ENCODE results near the gene PNLIPRP2.

The PNLIPRP2 gene

DNA sequence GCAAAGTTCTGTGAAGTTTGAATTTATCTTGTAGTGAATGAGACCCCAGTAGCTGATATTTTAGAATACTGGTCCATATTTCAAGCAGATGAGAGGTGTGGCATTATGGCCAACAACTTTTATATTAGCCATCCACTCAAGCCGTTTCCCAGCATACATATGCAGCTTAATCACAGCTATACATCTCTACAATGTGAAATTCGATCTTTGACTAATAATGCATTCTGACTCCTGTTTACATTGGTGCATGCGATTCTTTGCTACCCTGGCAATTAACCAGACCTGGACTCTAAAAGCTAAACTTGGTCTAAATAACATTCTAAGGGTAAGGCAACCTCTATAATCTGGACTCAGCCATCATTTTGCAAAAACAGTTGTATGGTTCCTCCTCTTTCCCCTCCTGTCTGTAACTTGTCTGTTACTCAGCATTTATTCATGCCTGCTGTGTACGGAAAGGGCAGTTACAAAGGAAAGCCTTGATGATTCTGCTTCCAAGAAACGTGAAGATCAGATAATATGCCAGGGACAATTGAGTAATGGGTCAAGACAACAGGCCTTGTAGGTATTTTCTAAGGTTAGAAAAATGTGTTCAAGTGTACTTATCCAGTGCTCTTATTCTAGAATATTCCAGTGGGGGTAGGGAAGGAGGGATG, 50.6 kb downstream of the PNLIPRP2 start:
- DNase-seq: no peak
- intact Hi-C loops (cut with DNase I): no loop called here

GRCh38 chr10:116672891-116673290, 52.1 kb downstream of the PNLIPRP2 start:
- intact Hi-C loops (cut with DNase I): no loop called here
- DNase-seq: peak in 1 of 42 donors; percentile 6

DNA sequence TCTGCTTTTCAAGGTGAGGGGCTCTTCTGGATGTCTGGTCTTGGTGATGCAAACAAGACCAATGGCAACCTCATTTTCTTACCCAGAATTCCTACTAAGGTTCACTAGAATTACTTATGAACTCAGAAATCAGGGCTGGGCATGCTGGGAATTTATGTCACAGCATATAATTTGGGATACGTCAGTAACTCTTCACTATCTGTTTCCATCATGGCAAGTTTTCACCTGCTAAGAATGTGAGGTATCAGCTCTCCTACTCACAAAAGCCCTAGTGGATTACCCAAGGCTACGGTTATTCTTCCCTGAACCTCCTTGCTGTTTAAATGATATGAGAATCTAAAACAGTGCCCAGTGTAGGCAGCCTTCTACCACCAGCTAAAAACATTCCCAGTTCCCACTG, 53.1 kb downstream of the PNLIPRP2 start:
- intact Hi-C loops (cut with DNase I): no loop called here
- no peak for DNase-seq

GRCh38 chr10:116674901-116675423, 54.2 kb downstream of the PNLIPRP2 start:
- intact Hi-C loops (cut with DNase I): no loop called here
- DNase-seq: peak in 1 of 42 donors; percentile 32

GRCh38 chr10:116676118-116676517, 55.4 kb downstream of the PNLIPRP2 start:
- peak in 1 of 42 donors; percentile 19 for DNase-seq

DNA sequence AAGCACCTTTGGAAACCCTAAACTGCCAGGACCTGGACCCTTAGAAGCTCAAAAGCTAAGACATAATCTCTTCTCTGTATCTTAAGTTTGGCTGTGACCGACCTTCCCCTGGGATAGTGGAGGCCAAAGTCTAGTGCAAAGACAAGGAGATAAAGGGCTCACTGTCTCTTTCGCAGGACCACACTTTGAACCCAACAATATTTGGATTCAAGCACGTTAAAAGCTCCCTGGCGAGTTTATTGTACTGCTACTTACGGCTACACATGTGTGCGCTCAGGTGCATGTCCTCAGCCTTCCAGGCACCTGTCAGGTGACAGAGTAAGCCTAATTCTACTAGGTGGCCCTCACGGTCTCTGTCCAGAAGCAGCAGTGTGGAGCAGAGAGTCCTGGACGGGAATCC, 55.9 kb downstream of the PNLIPRP2 start:
- peak in 2 of 42 donors; percentile 0 to 13 for DNase-seq
- intact Hi-C loops (cut with DNase I): no loop called here

More at GRCh38 chr10:116676118-116676517, 55.4 kb downstream of the PNLIPRP2 start:
- intact Hi-C loops (cut with DNase I): no loop called here

GRCh38 chr10:116679351-116679750, 58.6 kb downstream of the PNLIPRP2 start:
- DNase-seq: no peak
- intact Hi-C loops (cut with DNase I): no loop called here

DNA sequence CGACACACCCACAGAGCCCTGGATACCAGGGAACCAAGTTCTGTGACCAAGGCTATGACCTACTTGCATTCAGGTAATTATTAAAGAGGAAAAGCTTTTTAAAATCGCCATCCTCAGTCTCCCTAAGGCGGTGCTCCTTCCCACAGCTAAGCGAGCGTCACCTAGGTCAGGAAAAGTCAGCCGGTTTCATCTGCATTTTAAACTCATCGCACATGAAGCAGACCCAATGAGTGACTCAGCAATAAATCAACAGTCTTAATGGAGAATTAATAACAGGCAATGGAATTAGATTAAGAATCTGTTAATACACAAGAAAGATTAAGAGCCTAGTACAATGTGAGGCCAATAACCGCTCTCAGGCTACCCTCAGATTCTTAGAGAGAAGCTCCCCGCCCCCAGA, 62.4 kb downstream of the PNLIPRP2 start:
- DNase-seq: no peak
- intact Hi-C loops (cut with DNase I): loop anchor here (5.0 kb wide), 1 partner anchor 489 kb away; no protein-coding TSS in a partner anchor

DNA sequence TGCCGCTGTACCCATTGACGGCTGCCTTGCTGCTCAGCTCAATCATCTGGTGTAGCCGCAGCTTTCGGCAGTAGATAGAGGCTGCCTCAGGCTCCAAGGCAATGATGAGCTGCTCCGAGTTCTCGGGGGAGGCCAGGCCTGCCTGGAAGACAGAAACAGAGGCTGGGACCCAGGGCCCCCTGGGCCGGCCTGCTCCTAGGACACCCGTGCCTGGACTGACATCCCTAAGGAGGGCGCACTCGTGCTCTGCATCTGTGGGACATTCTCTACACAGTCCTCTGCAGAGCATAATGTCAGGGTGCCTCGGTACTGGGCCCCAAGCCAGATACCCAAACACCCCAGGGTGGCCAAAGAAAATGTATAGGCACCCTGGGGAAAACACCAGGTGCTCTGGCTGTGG, 63.1 kb downstream of the PNLIPRP2 start:
- no peak for DNase-seq
- intact Hi-C loops (cut with DNase I): loop anchor here (5.0 kb wide), 1 partner anchor 488 kb away; no protein-coding TSS in a partner anchor

DNA sequence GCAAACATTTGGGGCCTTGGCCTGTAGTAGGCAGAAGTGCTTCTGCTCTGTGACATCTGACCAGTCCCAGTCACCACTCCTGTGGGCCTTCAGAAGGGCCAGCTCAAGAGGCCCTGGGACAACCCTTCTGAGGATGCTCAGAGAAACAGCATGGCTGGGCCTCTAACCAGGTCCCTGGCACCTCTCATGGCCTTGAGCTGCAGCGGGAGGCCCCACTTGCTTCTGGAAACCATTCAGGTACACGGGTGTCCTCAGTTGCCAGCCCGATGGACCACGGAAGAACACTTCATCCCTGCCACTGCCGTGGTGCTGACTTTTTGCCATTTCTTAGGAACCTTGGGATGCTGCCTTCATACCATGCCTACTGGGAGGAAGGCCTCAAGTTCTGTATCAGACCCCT, 64.0 kb downstream of the PNLIPRP2 start:
- intact Hi-C loops (cut with DNase I): loop anchor here (5.0 kb wide), 1 partner anchor 488 kb away; no protein-coding TSS in a partner anchor
- DNase-seq: no peak

DNA sequence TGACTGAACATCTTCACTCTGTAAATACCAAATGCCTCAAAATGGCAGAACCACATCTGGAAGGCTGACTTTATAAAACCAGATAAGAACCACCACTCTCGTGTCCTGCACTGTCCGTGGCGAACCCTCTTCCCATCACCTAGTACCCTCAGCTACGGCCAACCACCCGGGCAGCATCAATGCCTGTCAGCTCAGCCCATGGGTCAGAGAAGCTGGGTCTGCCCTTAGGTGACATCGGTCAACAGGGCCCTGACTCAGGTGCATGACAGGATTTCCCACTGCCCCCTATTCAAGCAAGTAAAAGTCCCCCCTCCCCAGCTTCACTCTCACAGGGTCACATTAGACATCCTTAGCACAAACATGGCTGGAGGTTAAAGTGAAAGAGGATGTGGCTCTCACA, 65.1 kb downstream of the PNLIPRP2 start:
- intact Hi-C loops (cut with DNase I): no loop called here

GRCh38 chr10:116686632-116687031, 65.9 kb downstream of the PNLIPRP2 start:
- intact Hi-C loops (cut with DNase I): no loop called here

More for the DNA sequence above, 65.1 kb downstream of the PNLIPRP2 start:
- DNase-seq: no peak

GRCh38 chr10:116687633-116688032, 66.9 kb downstream of the PNLIPRP2 start:
- intact Hi-C loops (cut with DNase I): no loop called here
- DNase-seq: no peak

More at GRCh38 chr10:116686632-116687031, 65.9 kb downstream of the PNLIPRP2 start:
- DNase-seq: no peak

- intact Hi-C loops (cut with DNase I): no loop called here
- peak in 14 of 42 donors; percentile 13 to 70 (median 44) for DNase-seq
These were observed 67.5 kb downstream of the PNLIPRP2 start for GRCh38 chr10:116688241-116688711.

GRCh38 chr10:116688741-116689495, 68.2 kb downstream of the PNLIPRP2 start:
- intact Hi-C loops (cut with DNase I): no loop called here
- DNase-seq: no peak

DNA sequence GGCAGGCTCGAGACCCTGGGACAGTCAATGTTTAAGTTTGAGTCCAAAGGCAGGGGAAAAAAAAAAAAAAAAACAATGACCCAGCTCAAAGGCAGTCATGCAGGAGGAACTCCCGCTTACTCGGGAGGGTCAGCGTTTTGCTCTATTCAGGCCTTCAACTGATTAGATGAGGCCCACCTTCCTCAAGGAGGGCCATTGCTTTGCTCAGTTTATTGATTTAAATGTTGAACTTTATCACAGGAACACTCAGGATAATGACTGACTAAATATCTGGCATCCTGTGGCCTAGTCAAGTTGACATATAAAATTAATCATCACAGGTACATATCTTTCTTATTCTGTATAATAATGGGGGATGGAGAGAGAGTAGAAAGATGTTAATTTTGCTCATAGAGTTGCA, 69.0 kb downstream of the PNLIPRP2 start:
- intact Hi-C loops (cut with DNase I): loop anchor here (5.0 kb wide), 2 partner anchors 78 to 98 kb away; no protein-coding TSS in a partner anchor
- DNase-seq: no peak

- peak; percentile 32 to 89 (median 72) for DNase-seq
- intact Hi-C loops (cut with DNase I): loop anchor here (5.0 kb wide), 2 partner anchors 77 to 97 kb away; no protein-coding TSS in a partner anchor
These were observed 69.9 kb downstream of the PNLIPRP2 start for GRCh38 chr10:116690356-116691322.

- peak in 4 of 42 donors; percentile 14 to 35 (median 20) for DNase-seq
- intact Hi-C loops (cut with DNase I): loop anchor here (5.0 kb wide), 2 partner anchors 76 to 96 kb away; no protein-coding TSS in a partner anchor
These were observed 70.9 kb downstream of the PNLIPRP2 start for GRCh38 chr10:116691635-116692034.

Measured in head of caudate nucleus (tissue), 42 donors.